WTC11 (cell line): Measurements from ENCODE around the gene KCNB1. TPM values are rescaled to one million over a fixed set of nuclear protein-coding genes. Genes with fewer than 3 reads are reported as not detected.

Experiments used
- ATAC-seq: fragments of 200-7000 bp; cut with Tn5 transposase; 2 replicates; pipeline ENCODE4 v1.10.0; 2021; ENCODE audit warnings: mild to moderate bottlenecking, moderate library complexity
- CTCF ChIA-PET: fragments of 300-600 bp; sonication (Branson Sonifier 250); formaldehyde crosslinking; loops from one replicate; lab custom pipeline; 2021; ENCODE audit warnings: antibody characterized with exemption; lab: Charles Lee
- POLR2A ChIA-PET: fragments of 350-600 bp; sonication (Branson Sonifier 250); formaldehyde crosslinking; loops from one replicate; lab custom pipeline; 2021; ENCODE audit warnings: antibody characterized with exemption; lab: Charles Lee
- DNase-seq: peaks from one replicate; pipeline ENCODE4 v3.0.0; 2021; ENCODE audit warnings: low spot score
- H3K27ac Mint-ChIP-seq: 2 replicates; pipeline ENCODE4 v1.8.0; 2021; ENCODE audit warnings: mixed read lengths
- H3K27me3 Mint-ChIP-seq: 2 replicates; pipeline ENCODE4 v1.8.0; 2021; ENCODE audit warnings: low read depth, mild to moderate bottlenecking, moderate library complexity, mixed read lengths
- H3K36me3 Mint-ChIP-seq: 2 replicates; pipeline ENCODE4 v1.8.0; 2021; ENCODE audit warnings: mixed read lengths
- H3K4me1 Mint-ChIP-seq: 2 replicates; pipeline ENCODE4 v1.8.0; 2022; ENCODE audit warnings: mixed read lengths
- H3K4me3 Mint-ChIP-seq: 2 replicates; pipeline ENCODE4 v1.8.0; 2021; ENCODE audit warnings: mild to moderate bottlenecking, moderate library complexity, mixed read lengths
- H3K9me3 Mint-ChIP-seq: 2 replicates; pipeline ENCODE4 v1.8.0; 2021; ENCODE audit warnings: mixed read lengths
- AFF4 ChIP-seq: sonication (generic); formaldehyde crosslinking; IDR thresholded peaks from 2 replicates; pipeline ENCODE4 v1.8.1; 2023; ENCODE audit warnings: mild to moderate bottlenecking, missing genetic modification reagents, borderline replicate concordance
- ATF2 ChIP-seq: sonication (generic); formaldehyde crosslinking; IDR thresholded peaks from 2 replicates; pipeline ENCODE4 v1.8.1; 2022; ENCODE audit warnings: low read depth, missing genetic modification reagents, borderline replicate concordance
- ATF6 ChIP-seq: sonication (generic); formaldehyde crosslinking; IDR thresholded peaks from 2 replicates; pipeline ENCODE4 v1.8.1; 2023; ENCODE audit warnings: mild to moderate bottlenecking, missing genetic modification reagents
- CDX4 ChIP-seq: fragments of 250-450 bp; sonication (Bioruptor Pico); IDR thresholded peaks from 2 replicates; pipeline ENCODE4 v1.9.0; 2021; ENCODE audit warnings: moderate library complexity, mild to moderate bottlenecking, inconsistent platforms, borderline replicate concordance
- CREB1 ChIP-seq: sonication (generic); formaldehyde crosslinking; IDR thresholded peaks from 2 replicates; pipeline ENCODE4 v1.8.0; 2023; ENCODE audit warnings: mild to moderate bottlenecking, missing genetic modification reagents
- ELF4 ChIP-seq: sonication (generic); formaldehyde crosslinking; IDR thresholded peaks from 2 replicates; pipeline ENCODE4 v1.8.1; 2022; ENCODE audit warnings: low read depth, mild to moderate bottlenecking, moderate library complexity, missing genetic modification reagents
- FOXK1 ChIP-seq: sonication (generic); formaldehyde crosslinking; IDR thresholded peaks from 2 replicates; pipeline ENCODE4 v1.8.0; 2022; ENCODE audit warnings: mild to moderate bottlenecking, moderate library complexity, missing genetic modification reagents
- GRHL2 ChIP-seq: fragments of 250-450 bp; sonication (Bioruptor Pico); IDR thresholded peaks from 2 replicates; pipeline ENCODE4 v1.8.0; 2022; ENCODE audit warnings: mild to moderate bottlenecking, moderate library complexity; ENCODE audit not compliant: insufficient replicate concordance, severe bottlenecking
- GTF2I ChIP-seq: fragments of 250-450 bp; sonication (Bioruptor Pico); conservative IDR thresholded peaks from 2 replicates; pipeline ENCODE4 v1.4.0; 2021; ENCODE audit warnings: mild to moderate bottlenecking
- JAZF1 ChIP-seq: fragments of 250-450 bp; sonication (Bioruptor Pico); IDR thresholded peaks from 2 replicates; pipeline ENCODE4 v1.9.0; 2021; ENCODE audit warnings: moderate library complexity, mild to moderate bottlenecking, inconsistent platforms
- NFATC4 ChIP-seq: fragments of 250-450 bp; sonication (Bioruptor Pico); IDR thresholded peaks from 2 replicates; pipeline ENCODE4 v1.9.0; 2021; ENCODE audit warnings: mild to moderate bottlenecking
- NFYB ChIP-seq: sonication (generic); formaldehyde crosslinking; conservative IDR thresholded peaks from 2 replicates; pipeline ENCODE4 v1.8.0; 2022; ENCODE audit warnings: low read depth, missing genetic modification reagents
- NR1H2 ChIP-seq: sonication (generic); formaldehyde crosslinking; IDR thresholded peaks from 2 replicates; pipeline ENCODE4 v1.9.0; 2021; ENCODE audit warnings: mild to moderate bottlenecking, moderate library complexity, missing genetic modification reagents
- NR2C2 ChIP-seq: sonication (generic); formaldehyde crosslinking; IDR thresholded peaks from 2 replicates; pipeline ENCODE4 v1.8.0; 2022; ENCODE audit warnings: mild to moderate bottlenecking, missing genetic modification reagents
- PREB ChIP-seq: sonication (generic); formaldehyde crosslinking; IDR thresholded peaks from 2 replicates; pipeline ENCODE4 v1.8.1; 2022; ENCODE audit warnings: mild to moderate bottlenecking, missing genetic modification reagents, moderate library complexity, borderline replicate concordance
- RELA ChIP-seq: sonication (generic); formaldehyde crosslinking; IDR thresholded peaks from 2 replicates; pipeline ENCODE4 v1.8.1; 2022; ENCODE audit warnings: missing genetic modification reagents, mild to moderate bottlenecking, borderline replicate concordance
- USF2 ChIP-seq: sonication (generic); formaldehyde crosslinking; IDR thresholded peaks from 2 replicates; pipeline ENCODE4 v1.8.1; 2023; ENCODE audit warnings: mild to moderate bottlenecking, missing genetic modification reagents, moderate library complexity
- ZBTB21 ChIP-seq: sonication (generic); formaldehyde crosslinking; IDR thresholded peaks from 2 replicates; pipeline ENCODE4 v1.8.1; 2023; ENCODE audit warnings: mild to moderate bottlenecking, missing genetic modification reagents, borderline replicate concordance
- ZNF138 ChIP-seq: sonication (generic); formaldehyde crosslinking; conservative IDR thresholded peaks from 2 replicates; pipeline ENCODE4 v1.8.1; 2022; ENCODE audit warnings: mild to moderate bottlenecking, moderate library complexity, missing genetic modification reagents
- ZNF396 ChIP-seq: fragments of 250-450 bp; sonication (Bioruptor Pico); IDR thresholded peaks from 2 replicates; pipeline ENCODE4 v1.8.0; 2021; ENCODE audit warnings: mild to moderate bottlenecking, moderate library complexity, borderline replicate concordance
- ZNF425 ChIP-seq: fragments of 250-450 bp; sonication (Bioruptor Pico); conservative IDR thresholded peaks from 2 replicates; pipeline ENCODE4 v1.9.0; 2021; ENCODE audit warnings: mild to moderate bottlenecking
- total RNA-seq: library from RNA; stranded (reverse); gene quantifications from 3 replicates; pipeline ENCODE4 v1.2.3, GENCODE V29; 2021

The KCNB1 gene
- total RNA-seq, 1 experiment from 2014 or later, result 1.1 TPM

- H3K27ac Mint-ChIP-seq, result no peak overlapping the region
- no peak overlapping the region for H3K4me3 Mint-ChIP-seq
- DNase-seq (no peak), ATAC-seq (no peak)
- ChIA-PET CTCF (interaction anchor here (0.7 to 2.2 kb wide), 5 partner anchors 21 to 220 kb away, joined by 4 to 10 read pairs (median 4); no protein-coding TSS in a partner anchor), POLR2A (no interaction called here)
- peaks cover 10% of the 10 kb centered on the region for H3K4me1 Mint-ChIP-seq
- no peaks in the 10 kb centered on the region for H3K9me3 Mint-ChIP-seq
- H3K36me3 Mint-ChIP-seq, result peaks cover 10% of the 10 kb centered on the region; the same call in 1 of the 2 replicates
- no peaks in the 10 kb centered on the region for H3K27me3 Mint-ChIP-seq
- TF ChIP-seq CDX4 (CRISPR knock-in tag), result no peak
- TF ChIP-seq USF2 (CRISPR knock-in tag), result no peak
- no peak for TF ChIP-seq RELA (CRISPR knock-in tag)
- TF ChIP-seq ATF6, result no peak
- no peak for TF ChIP-seq ZNF138 (CRISPR knock-in tag)
- TF ChIP-seq NR2C2 (CRISPR knock-in tag), result no peak
- TF ChIP-seq ATF2 (CRISPR knock-in tag), result no peak
- TF ChIP-seq JAZF1 (CRISPR knock-in tag), result no peak
- TF ChIP-seq ZBTB21, result no peak
- no peak for TF ChIP-seq PREB (CRISPR knock-in tag)
- TF ChIP-seq NFYB (CRISPR knock-in tag), result no peak
- no peak for TF ChIP-seq GRHL2 (CRISPR knock-in tag)
- TF ChIP-seq FOXK1, result no peak
- TF ChIP-seq GTF2I (CRISPR knock-in tag), result no peak
- TF ChIP-seq ZNF425 (CRISPR knock-in tag), result no peak
- no peak for TF ChIP-seq ELF4 (CRISPR knock-in tag)
These were observed 33.1 kb upstream of the KCNB1 start for GRCh38 chr20:49515586-49515985.

GRCh38 chr20:49513517-49513916 is 31.0 kb upstream of the KCNB1 start:
- H3K27me3 Mint-ChIP-seq, result no peaks in the 10 kb centered on the region
- H3K4me1 Mint-ChIP-seq, result no peaks in the 10 kb centered on the region
- ChIA-PET CTCF (interaction anchor here (1.2 to 1.8 kb wide), 4 partner anchors 28 to 180 kb away, joined by 3 to 5 read pairs (median 4); no protein-coding TSS in a partner anchor), POLR2A (no interaction called here)
- no peak overlapping the region for H3K27ac Mint-ChIP-seq
- no peak overlapping the region for H3K4me3 Mint-ChIP-seq
- ATAC-seq (peak; percentile 51), DNase-seq (no peak)
- peaks cover 13% of the 10 kb centered on the region; the same call in 1 of the 2 replicates for H3K36me3 Mint-ChIP-seq
- H3K9me3 Mint-ChIP-seq, result no peaks in the 10 kb centered on the region
- TF ChIP-seq NFATC4 (CRISPR knock-in tag) (no peak), USF2 (CRISPR knock-in tag) (peak; percentile 72), ZNF396 (CRISPR knock-in tag) (no peak), AFF4 (CRISPR knock-in tag) (no peak), CREB1 (CRISPR knock-in tag) (no peak), NR1H2 (CRISPR knock-in tag) (no peak)
